Activated CD4-positive, alpha-beta T cell treated with anti-CD3 and anti-CD28 coated beads, Interleukin-2, Interleukin-6, amounts not matched to agents 100 ng/mL and 50 ng/mL, durations not matched to agents 16 hours and 8 hours (primary cell): ENCODE measurements around the gene ZNF724.

Experiments
- DNase-seq: peaks from one replicate; pipeline ENCODE4 v3.0.0-alpha.2; 2020

Gene ZNF724

DNA sequence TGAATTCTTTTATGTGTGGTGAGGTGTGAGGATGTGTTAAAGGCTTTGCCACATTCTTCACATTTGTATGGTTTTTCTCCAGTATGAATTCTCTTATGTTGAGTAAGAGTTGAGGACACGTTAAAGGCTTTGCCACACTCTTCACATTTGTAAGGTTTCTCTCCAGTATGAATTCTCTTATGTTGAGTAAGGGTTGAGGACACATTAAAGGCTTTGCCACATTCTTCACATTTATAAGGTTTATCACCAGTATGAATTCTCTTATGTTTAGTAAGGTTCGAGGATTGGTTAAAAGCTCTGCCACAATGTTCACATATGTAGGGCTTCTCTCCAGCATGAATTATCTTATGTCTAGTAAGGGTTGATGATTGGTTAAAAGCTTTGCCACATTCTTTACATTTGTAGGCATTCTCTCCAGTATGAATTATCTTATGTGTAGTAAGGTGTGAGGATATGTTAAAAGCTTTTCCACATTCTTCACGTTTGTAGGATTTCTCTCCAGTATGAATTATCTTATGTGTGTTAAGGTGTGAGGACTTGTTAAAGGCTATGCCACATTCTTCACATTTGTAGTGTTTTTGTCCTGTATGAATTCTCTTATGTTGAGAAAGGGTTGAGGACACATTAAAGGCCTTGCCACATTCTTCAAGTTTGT, 27.1 kb downstream of the ZNF724 start:
- DNase-seq: no peak

DNA sequence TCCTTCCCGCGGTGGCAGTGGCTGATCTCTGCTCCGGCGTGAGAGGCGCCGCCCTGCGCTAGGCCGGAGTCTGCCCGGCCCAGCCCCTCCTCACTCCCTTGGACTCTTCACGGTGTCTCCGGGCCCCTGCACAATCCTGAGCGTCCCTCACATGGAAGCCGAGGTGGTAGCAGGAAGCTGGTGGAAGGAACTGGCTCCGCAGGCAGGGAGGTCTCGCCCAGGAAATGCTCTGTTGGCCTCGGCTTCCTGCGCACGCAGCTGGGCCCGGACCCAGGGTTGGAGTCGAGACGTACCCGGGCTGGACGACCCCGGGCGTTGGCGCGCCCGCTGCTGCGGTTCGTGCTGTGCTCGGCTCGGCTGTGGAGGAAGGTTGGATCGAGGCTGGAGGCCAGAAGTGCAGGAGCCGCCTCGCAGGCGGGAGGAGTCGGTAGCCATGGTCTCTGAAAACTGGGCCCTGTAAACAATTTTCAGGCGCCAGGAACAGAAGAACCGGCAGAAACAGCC, 46.3 kb downstream of the ZNF724 start:
- no peak for DNase-seq

DNA sequence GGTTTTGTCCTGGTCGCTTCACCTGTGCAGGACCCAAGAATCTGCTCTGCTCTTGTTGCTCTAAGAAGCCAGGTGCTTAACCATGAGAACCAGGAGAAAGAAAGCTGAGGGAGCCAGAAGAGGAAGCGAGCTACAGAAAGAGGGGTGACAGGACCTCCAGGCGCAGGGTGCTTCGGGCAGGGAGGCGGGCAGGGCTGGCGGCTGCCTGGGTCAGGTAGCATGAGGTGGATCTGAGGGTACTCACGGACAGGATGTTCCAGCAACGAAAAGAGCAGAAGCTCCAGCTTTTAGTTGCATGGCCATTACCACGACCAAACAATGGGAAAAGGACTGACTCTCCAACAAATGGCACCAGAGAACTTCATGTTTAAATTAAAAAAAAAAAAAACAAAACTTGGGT, 59.9 kb downstream of the ZNF724 start:
- DNase-seq: no peak

DNA sequence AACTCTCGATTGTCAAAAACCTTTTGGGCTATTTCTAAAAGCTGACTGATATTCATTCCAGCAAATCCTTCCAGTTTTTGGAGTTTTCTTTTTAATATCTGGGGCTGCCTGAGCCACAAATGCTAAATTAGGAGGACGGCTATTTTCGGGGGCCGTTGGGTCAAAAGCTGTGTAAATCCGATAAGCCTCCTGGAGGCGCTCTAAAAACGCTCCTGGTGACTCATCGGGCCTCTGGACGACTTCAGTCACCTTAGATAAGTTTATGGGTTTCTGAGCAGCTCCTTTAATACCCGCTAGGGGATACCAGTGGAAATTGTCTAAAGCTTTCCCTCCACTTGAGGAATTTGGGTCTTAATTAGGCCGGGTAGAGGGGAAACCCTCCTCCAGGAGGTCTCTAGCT, 66.9 kb downstream of the ZNF724 start:
- no peak for DNase-seq
